ENCODE data around the gene C17orf114.

Gene C17orf114

GRCh38 chr17:4782652-4783051 lies 19.5 kb downstream of the C17orf114 start:
- Histone ChIP-seq H3K9me3 (no peaks in the 10 kb centered on the region), H3K4me1 (peaks cover 11% of the 10 kb centered on the region), H3K36me3 (ENCODE audit: insufficient read depth in 1 of 2, low read depth in 1 of 2) (no peaks in the 10 kb centered on the region), H3K4me3 (no peak overlapping the region), H3K27me3 (ENCODE audit: insufficient read depth in 3 of 3, low read length in 2 of 3) (peaks cover 0 to 77% (median 14%) of the 10 kb centered on the region in 3 donors), H3K27ac (no peak overlapping the region)
- peak in 1 of 2 donors; percentile 52 for DNase-seq
- intact Hi-C loops (cut with DNase I): no loop called here
- TF ChIP-seq CTCF (IDR thresholded peaks at IDR 0.05): no peak
- 26 to 30% (median 29%) methylated on average over 28 of the region's 28 CpGs for WGBS, 3 donors
- ATAC-seq: no peak

DNA sequence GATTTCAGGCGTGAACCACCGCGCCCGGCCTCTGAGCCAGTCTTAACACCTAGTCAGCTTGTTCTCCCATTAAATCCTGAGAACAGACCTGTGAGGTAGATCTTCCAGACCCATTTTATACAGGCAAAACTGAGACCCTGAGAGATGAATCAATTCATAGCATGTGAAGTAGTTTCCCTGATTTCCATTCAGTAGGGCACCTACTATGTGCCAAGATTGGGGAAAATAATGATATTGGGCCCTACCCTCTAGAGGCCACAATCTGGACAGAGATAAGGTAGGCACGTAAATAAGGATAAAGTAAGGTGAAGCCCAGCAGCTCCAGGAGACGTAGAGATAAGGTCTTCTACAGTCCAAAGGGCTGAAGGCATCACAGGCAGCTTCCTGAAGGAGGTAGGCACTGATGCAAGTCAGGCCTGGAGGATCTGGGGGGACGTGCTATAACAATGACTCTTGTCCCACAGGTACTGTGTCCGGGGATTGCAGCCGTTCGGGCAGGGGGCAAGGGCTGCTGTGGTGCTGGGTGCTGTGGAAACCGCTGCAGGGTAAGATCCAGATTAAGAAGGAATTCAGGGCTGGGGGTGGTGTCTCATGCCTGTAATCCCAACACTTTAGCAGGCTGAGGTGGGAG lies 21.7 kb downstream of the C17orf114 start:
- peaks cover 0 to 67% (median 12%) of the 10 kb centered on the region in 3 donors for H3K27me3 ChIP-seq (ENCODE audit: insufficient read depth in 3 of 3, low read length in 2 of 3)
- 77 to 88% (median 82%) methylated on average over 11 of the region's 11 CpGs for WGBS, 3 donors

GRCh38 chr17:4777969-4778760 lies 24.0 kb downstream of the C17orf114 start:
- Histone ChIP-seq H3K9me3 (no peaks in the 10 kb centered on the region), H3K4me1 (no peaks in the 10 kb centered on the region), H3K27me3 (ENCODE audit: insufficient read depth in 3 of 3, low read length in 2 of 3) (peaks cover 0 to 57% (median 7%) of the 10 kb centered on the region in 3 donors), H3K27ac (no peak overlapping the region), H3K4me3 (no peak overlapping the region), H3K36me3 (ENCODE audit: insufficient read depth in 1 of 2, low read depth in 1 of 2) (no peaks in the 10 kb centered on the region)
- intact Hi-C loops (cut with DNase I): no loop called here
- DNase-seq: peak in 1 of 2 donors; percentile 11
- no peak for TF ChIP-seq CTCF (IDR thresholded peaks at IDR 0.05)
- no peak for ATAC-seq
- WGBS, 3 donors: 68 to 72% (median 68%) methylated on average over 9 of the region's 9 CpGs

More for the DNA sequence above, 21.7 kb downstream of the C17orf114 start:
- Histone ChIP-seq H3K27ac (no peak overlapping the region), H3K4me1 (no peaks in the 10 kb centered on the region), H3K9me3 (no peaks in the 10 kb centered on the region), H3K36me3 (ENCODE audit: insufficient read depth in 1 of 2, low read depth in 1 of 2) (no peaks in the 10 kb centered on the region), H3K4me3 (no peak overlapping the region)
- ATAC-seq: no peak
- no peak for TF ChIP-seq CTCF (IDR thresholded peaks at IDR 0.05)
- no peak for DNase-seq
- intact Hi-C loops (cut with DNase I): no loop called here

DNA sequence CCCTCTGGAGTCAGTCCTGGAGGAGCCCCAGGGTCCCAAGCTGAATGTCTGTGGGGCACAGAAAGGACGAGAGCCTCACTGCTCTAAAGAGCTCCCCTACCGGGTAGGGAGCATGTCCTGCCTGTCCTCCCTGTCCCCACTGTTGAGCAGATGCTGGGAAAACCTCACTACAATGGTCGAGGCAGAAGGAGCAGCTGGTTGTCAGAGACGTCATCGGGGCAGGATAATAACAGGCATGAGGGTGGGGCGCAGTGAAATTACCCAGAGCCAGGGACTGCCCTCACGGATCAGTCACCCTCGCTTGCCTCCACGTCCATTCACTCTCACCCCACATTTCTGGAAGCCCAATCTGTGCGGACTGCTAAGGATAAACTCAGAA lies 29.9 kb downstream of the C17orf114 start:
- WGBS, 3 donors: 32 to 35% (median 34%) methylated on average over 10 of the region's 10 CpGs
- Histone ChIP-seq H3K4me3 (no peak overlapping the region), H3K27me3 (ENCODE audit: insufficient read depth in 3 of 3, low read length in 2 of 3) (peaks cover 0 to 25% (median 3%) of the 10 kb centered on the region in 3 donors), H3K27ac (no peak overlapping the region), H3K4me1 (no peaks in the 10 kb centered on the region), H3K9me3 (no peaks in the 10 kb centered on the region), H3K36me3 (ENCODE audit: insufficient read depth in 1 of 2, low read depth in 1 of 2) (no peaks in the 10 kb centered on the region)
- intact Hi-C loops (cut with DNase I): no loop called here
- no peak for ATAC-seq
- no peak for TF ChIP-seq CTCF (IDR thresholded peaks at IDR 0.05)
- DNase-seq: no peak

Data from psoas muscle (tissue), 7 donors.